Hepatocyte (in vitro differentiated cells): ENCODE measurements around the gene GRM8. TPM values are rescaled to one million over a fixed set of nuclear protein-coding genes. Genes with fewer than 3 reads are reported as not detected.

Experiments
- DNase-seq: peaks from one replicate; pipeline ENCODE4 v3.0.0-alpha.2; 2016; ENCODE audit warnings: low spot score
- H2AFZ ChIP-seq: fragments of 200-600 bp; sonication (generic); 2 replicates; pipeline ENCODE4 v1.6.0; 2016; ENCODE audit warnings: antibody characterized with exemption, mild to moderate bottlenecking
- H3K27ac ChIP-seq: fragments of 200-600 bp; sonication (generic); 2 replicates; pipeline ENCODE4 v1.5.1; 2016; ENCODE audit warnings: mild to moderate bottlenecking
- H3K27me3 ChIP-seq: fragments of 200-600 bp; sonication (generic); 2 replicates; pipeline ENCODE4 v1.6.1; 2016
- H3K36me3 ChIP-seq: fragments of 200-600 bp; sonication (generic); replicated peaks from 2 replicates; pipeline ENCODE4 v1.5.1; 2016; ENCODE audit warnings: low read depth; ENCODE audit not compliant: insufficient read depth
- H3K4me1 ChIP-seq: fragments of 200-600 bp; sonication (generic); 2 replicates; pipeline ENCODE4 v1.5.1; 2016; ENCODE audit warnings: mild to moderate bottlenecking, moderate library complexity; ENCODE audit not compliant: insufficient read depth
- H3K4me2 ChIP-seq: fragments of 200-600 bp; sonication (generic); 2 replicates; pipeline ENCODE4 v1.6.0; 2016
- H3K4me3 ChIP-seq: fragments of 200-600 bp; sonication (generic); 2 replicates; pipeline ENCODE4 v1.5.1; 2016; ENCODE audit warnings: mild to moderate bottlenecking
- H3K79me2 ChIP-seq: fragments of 200-600 bp; sonication (generic); 2 replicates; pipeline ENCODE4 v1.6.0; 2017; ENCODE audit warnings: mild to moderate bottlenecking
- H3K9me2 ChIP-seq: fragments of 200-600 bp; sonication (generic); replicated peaks from 2 replicates; pipeline ENCODE4 v1.6.0; 2017; ENCODE audit warnings: mild to moderate bottlenecking; ENCODE audit not compliant: insufficient read depth
- H3K9me3 ChIP-seq: fragments of 200-600 bp; sonication (generic); 2 replicates; pipeline ENCODE4 v1.5.1; 2016; ENCODE audit warnings: low read depth, mild to moderate bottlenecking
- H4K20me1 ChIP-seq: fragments of 200-600 bp; sonication (generic); 2 replicates; pipeline ENCODE4 v1.6.0; 2016; ENCODE audit warnings: mild to moderate bottlenecking; ENCODE audit not compliant: insufficient read depth, poor library complexity, severe bottlenecking
- CTCF ChIP-seq: fragments of 200-600 bp; sonication (generic); IDR thresholded peaks from 2 replicates; pipeline ENCODE4 v1.5.1; 2016; ENCODE audit warnings: antibody characterized with exemption, mild to moderate bottlenecking; ENCODE audit not compliant: poor library complexity
- EZH2 ChIP-seq: fragments of 200-600 bp; sonication (generic); IDR thresholded peaks from 2 replicates; pipeline ENCODE4 v1.6.1; 2016; ENCODE audit warnings: antibody characterized with exemption, mild to moderate bottlenecking, borderline replicate concordance
- EZH2phosphoT487 ChIP-seq: fragments of 200-600 bp; sonication (generic); IDR thresholded peaks from one replicate; pipeline ENCODE4 v1.6.1; 2018; ENCODE audit warnings: antibody characterized with exemption, mild to moderate bottlenecking, low read depth, moderate library complexity; ENCODE audit not compliant: unreplicated experiment, severe bottlenecking
- WGBS: methylation state at CpG from one replicate; pipeline ENCODE4 v1.1.6; 2016; ENCODE audit warnings: low lambda C conversion rate; ENCODE audit errors: missing lambda C conversion rate; 5-methylcytosine and 5-hydroxymethylcytosine counted together
- polyA plus RNA-seq: library from polyadenylated mRNA; unstranded; fragments of >200 nt; fragmentation: Nextera tagmentation; extraction: Ambion mirVana; gene quantifications from 2 replicates; pipeline ENCODE4 v1.2.1, GENCODE V29; 2016
- total RNA-seq: library from RNA; depleted of rRNA; stranded (reverse); fragments of >200 nt; gene quantifications from 2 replicates; pipeline ENCODE4 v1.2.3, GENCODE V29; 2014

Gene GRM8
- total and polyA plus RNA-seq, 2 experiments from 2014 or later, result 0.62 to 4.5 TPM

GRCh38 chr7:127114742-127115265 is 137.9 kb downstream of the GRM8 start:
- Histone ChIP-seq H3K4me1 (no peaks in the 10 kb centered on the region), H4K20me1 (no peaks in the 10 kb centered on the region), H3K9me3 (no peaks in the 10 kb centered on the region), H3K9me2 (no peaks in the 10 kb centered on the region), H3K27me3 (no peaks in the 10 kb centered on the region), H3K4me2 (no peak overlapping the region), H3K27ac (no peak overlapping the region), H3K36me3 (no peaks in the 10 kb centered on the region), H3K4me3 (no peak overlapping the region), H3K79me2 (no peaks in the 10 kb centered on the region), H2AFZ (no peak overlapping the region)
- 66% methylated on average over 3 of the region's 3 CpGs for WGBS
- TF ChIP-seq CTCF, result no peak
- TF ChIP-seq EZH2phosphoT487, result no peak
- TF ChIP-seq EZH2, result no peak
- no peak for DNase-seq

GRCh38 chr7:127107601-127108007 is 145.1 kb downstream of the GRM8 start:
- H3K27ac ChIP-seq, result no peak overlapping the region

GRCh38 chr7:127093340-127093739 is 159.4 kb downstream of the GRM8 start:
- H3K27ac ChIP-seq, result no peak overlapping the region
- no peaks in the 10 kb centered on the region for H3K9me2 ChIP-seq
- DNase-seq, result no peak
- no peaks in the 10 kb centered on the region for H3K79me2 ChIP-seq
- H3K9me3 ChIP-seq, result no peaks in the 10 kb centered on the region
- 82% methylated on average over 4 of the region's 4 CpGs for WGBS
- no peak overlapping the region for H3K4me2 ChIP-seq
- H3K27me3 ChIP-seq, result no peaks in the 10 kb centered on the region
- no peak overlapping the region for H2AFZ ChIP-seq
- no peak for TF ChIP-seq EZH2phosphoT487
- H3K36me3 ChIP-seq, result no peaks in the 10 kb centered on the region
- no peak overlapping the region for H3K4me3 ChIP-seq
- no peaks in the 10 kb centered on the region for H4K20me1 ChIP-seq
- no peaks in the 10 kb centered on the region for H3K4me1 ChIP-seq

More at GRCh38 chr7:127107601-127108007, 145.1 kb downstream of the GRM8 start:
- Histone ChIP-seq H3K4me2 (no peak overlapping the region), H3K27me3 (no peaks in the 10 kb centered on the region), H3K36me3 (no peaks in the 10 kb centered on the region), H2AFZ (no peak overlapping the region), H3K4me1 (no peaks in the 10 kb centered on the region), H4K20me1 (no peaks in the 10 kb centered on the region), H3K4me3 (no peak overlapping the region), H3K9me3 (no peaks in the 10 kb centered on the region), H3K79me2 (no peaks in the 10 kb centered on the region), H3K9me2 (no peaks in the 10 kb centered on the region)
- 18% methylated on average over 5 of the region's 5 CpGs for WGBS
- TF ChIP-seq EZH2 (no peak), CTCF (peak; percentile 59), EZH2phosphoT487 (no peak)
- DNase-seq, result peak; percentile 87

- DNase-seq, result no peak
- Histone ChIP-seq H3K4me1 (no peaks in the 10 kb centered on the region), H3K4me2 (no peak overlapping the region), H3K79me2 (no peaks in the 10 kb centered on the region), H3K36me3 (no peaks in the 10 kb centered on the region), H3K27ac (no peak overlapping the region), H3K9me3 (no peaks in the 10 kb centered on the region), H3K27me3 (no peaks in the 10 kb centered on the region), H3K9me2 (no peaks in the 10 kb centered on the region), H3K4me3 (no peak overlapping the region), H4K20me1 (no peaks in the 10 kb centered on the region), H2AFZ (no peak overlapping the region)
- TF ChIP-seq CTCF, result no peak
- no peak for TF ChIP-seq EZH2phosphoT487
- TF ChIP-seq EZH2, result no peak
- no CpG with 5 or more reads among the region's 18 CpGs for WGBS
Observed at GRCh38 chr7:127091620-127092019, 161.1 kb downstream of the GRM8 start.
